MCF 10A (cell line): Measurements from ENCODE around the gene GLI2. TPM values are rescaled to one million over a fixed set of nuclear protein-coding genes. Genes with fewer than 3 reads are reported as not detected.

Source experiments
- BruUV-seq: library from RNA; stranded (reverse); fragments of 400-500 nt; replicated peaks from 2 replicates; lab custom pipeline; 2021; lab: Mats Ljungman, UMichigan
- CTCF ChIA-PET: fragments of 300-600 bp; sonication (Branson Sonifier 250); formaldehyde crosslinking; extraction: SDS; loops from one replicate; lab custom pipeline; 2021; ENCODE audit warnings: antibody characterized with exemption, inconsistent platforms; lab: Yijun Ruan, JAX
- POLR2A ChIA-PET: fragments of 300-600, 350-650 bp; sonication (Branson Sonifier 250); formaldehyde crosslinking; extraction: SDS; loops from one replicate; lab custom pipeline; 2020; ENCODE audit warnings: antibody characterized with exemption, inconsistent platforms; lab: Yijun Ruan, JAX
- DNase-seq: peaks from one replicate; pipeline ENCODE4 v3.0.0-alpha.2; 2018; ENCODE audit not compliant: unreplicated experiment
- H3K27ac Mint-ChIP-seq: one replicate; pipeline ENCODE4 v1.8.0; 2022; ENCODE audit warnings: mild to moderate bottlenecking, low read depth, mixed read lengths; ENCODE audit not compliant: unreplicated experiment
- H3K27me3 Mint-ChIP-seq: one replicate; pipeline ENCODE4 v1.8.0; 2022; ENCODE audit warnings: mixed read lengths; ENCODE audit not compliant: insufficient read depth, unreplicated experiment
- H3K36me3 Mint-ChIP-seq: one replicate; pipeline ENCODE4 v1.8.0; 2022; ENCODE audit warnings: mild to moderate bottlenecking, moderate library complexity, mixed read lengths; ENCODE audit not compliant: insufficient read depth, unreplicated experiment
- H3K4me1 Mint-ChIP-seq: one replicate; pipeline ENCODE4 v1.8.0; 2022; ENCODE audit warnings: mixed read lengths; ENCODE audit not compliant: insufficient read depth, unreplicated experiment
- H3K4me3 Mint-ChIP-seq: one replicate; pipeline ENCODE4 v1.8.0; 2022; ENCODE audit warnings: mild to moderate bottlenecking, moderate library complexity, mixed read lengths; ENCODE audit not compliant: unreplicated experiment
- H3K9me3 Mint-ChIP-seq: one replicate; pipeline ENCODE4 v1.8.0; 2022; ENCODE audit warnings: mixed read lengths; ENCODE audit not compliant: unreplicated experiment
- intact Hi-C: fragments of 100-400 bp; cut with micrococcal nuclease; formaldehyde crosslinking; loops from 2 replicates; pipeline ENCODE4 v1.14.1; 2022
- total RNA-seq: library from RNA; stranded (reverse); gene quantifications from 2 replicates; pipeline ENCODE4 v1.2.3, GENCODE V29; 2022
- TF ChIP-seq, protein P1 (sequence below): fragments of 200-600 bp; IDR thresholded peaks from one replicate; pipeline ENCODE4 v1.8.0; 2022; ENCODE audit warnings: antibody characterized with exemption, mild to moderate bottlenecking; ENCODE audit not compliant: unreplicated experiment

GLI2 gene
- total RNA-seq, 1 experiment from 2014 or later = 0.61 TPM

- no peaks in the 10 kb centered on the region for H3K27me3 Mint-ChIP-seq
- no peak overlapping the region for H3K4me3 Mint-ChIP-seq
- TF ChIP-seq, protein P1, sequence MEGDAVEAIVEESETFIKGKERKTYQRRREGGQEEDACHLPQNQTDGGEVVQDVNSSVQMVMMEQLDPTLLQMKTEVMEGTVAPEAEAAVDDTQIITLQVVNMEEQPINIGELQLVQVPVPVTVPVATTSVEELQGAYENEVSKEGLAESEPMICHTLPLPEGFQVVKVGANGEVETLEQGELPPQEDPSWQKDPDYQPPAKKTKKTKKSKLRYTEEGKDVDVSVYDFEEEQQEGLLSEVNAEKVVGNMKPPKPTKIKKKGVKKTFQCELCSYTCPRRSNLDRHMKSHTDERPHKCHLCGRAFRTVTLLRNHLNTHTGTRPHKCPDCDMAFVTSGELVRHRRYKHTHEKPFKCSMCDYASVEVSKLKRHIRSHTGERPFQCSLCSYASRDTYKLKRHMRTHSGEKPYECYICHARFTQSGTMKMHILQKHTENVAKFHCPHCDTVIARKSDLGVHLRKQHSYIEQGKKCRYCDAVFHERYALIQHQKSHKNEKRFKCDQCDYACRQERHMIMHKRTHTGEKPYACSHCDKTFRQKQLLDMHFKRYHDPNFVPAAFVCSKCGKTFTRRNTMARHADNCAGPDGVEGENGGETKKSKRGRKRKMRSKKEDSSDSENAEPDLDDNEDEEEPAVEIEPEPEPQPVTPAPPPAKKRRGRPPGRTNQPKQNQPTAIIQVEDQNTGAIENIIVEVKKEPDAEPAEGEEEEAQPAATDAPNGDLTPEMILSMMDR = no peak
- H3K9me3 Mint-ChIP-seq = peaks cover 5% of the 10 kb centered on the region
- BruUV-seq = no TSS peak
- CTCF ChIA-PET = no interaction called here
- no peak for DNase-seq
- no peak overlapping the region for H3K27ac Mint-ChIP-seq
- no peaks in the 10 kb centered on the region for H3K36me3 Mint-ChIP-seq
- intact Hi-C loops = no loop called here
- POLR2A ChIA-PET = interaction anchor here (0.7 kb wide), 1 partner anchor 21 kb away, joined by 3 read pairs; no protein-coding TSS in a partner anchor
- H3K4me1 Mint-ChIP-seq = no peaks in the 10 kb centered on the region
Measured at GRCh38 chr2:120754067-120754960, 18.6 kb downstream of the GLI2 start.

DNA sequence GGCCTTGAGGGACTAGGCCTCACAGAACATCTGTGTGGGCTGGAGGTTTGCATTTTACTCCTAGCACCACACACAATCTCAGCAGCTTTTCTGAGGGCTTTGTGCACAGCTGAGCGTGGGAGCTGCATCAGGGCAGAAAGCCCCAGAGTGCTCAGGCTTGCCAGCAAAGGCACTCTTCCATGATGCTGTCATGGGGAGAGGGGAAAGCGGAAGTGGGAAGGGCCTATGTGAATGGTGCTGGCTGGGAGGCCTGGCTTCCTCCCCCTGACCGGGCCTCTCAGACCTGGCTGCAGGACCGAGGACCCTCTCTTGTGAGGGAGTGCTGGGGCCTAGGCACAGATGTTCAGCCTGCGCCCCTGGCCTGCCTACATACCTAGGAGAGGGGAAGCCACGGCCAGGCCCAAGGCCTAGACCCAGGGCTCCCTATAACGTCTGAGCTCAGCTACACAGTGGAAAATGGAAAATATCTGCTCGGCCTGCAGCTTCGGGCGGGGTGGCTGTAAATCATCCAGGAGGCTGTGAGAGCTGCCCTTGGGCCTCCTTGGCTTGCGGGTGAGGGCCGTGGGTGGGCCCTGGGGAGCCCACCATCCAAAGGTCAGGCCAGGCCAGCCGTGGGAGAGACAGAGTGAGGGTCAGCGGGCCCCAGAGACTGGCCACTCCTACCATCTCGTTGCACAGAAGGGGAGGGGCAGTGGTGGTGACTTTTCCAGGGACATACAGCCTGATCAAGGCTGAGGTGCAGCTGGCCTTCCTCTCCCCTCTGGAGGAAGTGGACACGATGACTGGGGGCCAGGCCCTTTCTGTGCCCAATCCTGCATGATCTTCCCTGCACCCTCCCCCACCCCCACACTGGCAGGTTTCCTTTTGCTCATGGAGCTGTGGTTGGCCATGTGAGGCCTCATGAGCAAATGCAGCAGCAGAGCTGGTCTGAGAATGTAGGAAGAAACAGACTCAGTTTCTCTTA lies 22.8 kb downstream of the GLI2 start:
- Mint-ChIP-seq H3K9me3 (peaks cover 5% of the 10 kb centered on the region), H3K27ac (no peak overlapping the region), H3K36me3 (no peaks in the 10 kb centered on the region), H3K4me3 (no peak overlapping the region), H3K27me3 (no peaks in the 10 kb centered on the region), H3K4me1 (no peaks in the 10 kb centered on the region)
- BruUV-seq = no TSS peak
- ChIA-PET CTCF (interaction anchor here (0.6 kb wide), 2 partner anchors 62 to 341 kb away, joined by 3 read pairs; no protein-coding TSS in a partner anchor), POLR2A (no interaction called here)
- TF ChIP-seq, protein P1 = no peak
- DNase-seq = no peak
- intact Hi-C loops = no loop called here

DNA sequence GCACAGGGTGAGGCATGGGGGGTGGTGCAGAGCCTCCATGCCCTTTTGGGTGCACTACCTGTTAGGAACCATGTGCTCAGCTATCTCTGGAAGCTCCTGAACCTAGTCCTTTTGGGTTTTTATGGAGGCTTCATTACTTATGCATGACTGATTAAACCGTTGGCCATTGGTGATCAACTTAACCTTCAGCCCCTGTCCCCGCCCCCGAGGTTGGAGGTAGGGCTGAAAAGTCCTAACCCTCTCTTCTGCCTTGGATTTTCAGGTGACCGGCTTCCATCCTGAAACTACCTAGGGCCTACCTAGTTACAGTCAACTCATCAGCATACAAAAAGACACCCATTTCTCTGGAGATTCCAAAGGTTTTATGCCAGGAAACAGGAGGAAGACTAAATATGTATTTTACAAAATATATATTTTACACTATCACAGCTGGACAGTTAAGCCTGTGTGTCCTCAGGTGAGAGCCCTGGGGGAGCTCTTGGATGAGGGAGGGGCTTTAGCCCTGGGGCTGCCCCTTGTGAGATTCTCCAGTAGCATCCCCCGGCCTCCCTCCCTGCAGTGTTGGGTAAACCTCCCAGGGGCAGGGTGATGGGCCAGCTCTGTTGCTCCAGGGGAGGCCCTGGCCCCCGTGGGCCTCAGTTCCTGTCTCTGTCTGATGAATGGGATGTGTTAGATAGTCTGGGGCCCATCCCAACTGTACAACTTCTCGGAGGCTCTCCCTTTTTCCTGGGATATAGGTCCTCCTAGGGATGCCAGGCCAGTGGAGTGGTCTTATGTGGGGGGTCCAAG lies 24.1 kb downstream of the GLI2 start:
- no peaks in the 10 kb centered on the region for H3K27me3 Mint-ChIP-seq
- no peak overlapping the region for H3K27ac Mint-ChIP-seq
- no peaks in the 10 kb centered on the region for H3K36me3 Mint-ChIP-seq
- intact Hi-C loops = no loop called here
- H3K9me3 Mint-ChIP-seq = peaks cover 5% of the 10 kb centered on the region
- POLR2A ChIA-PET = no interaction called here
- no TSS peak for BruUV-seq
- TF ChIP-seq, protein P1 = no peak
- H3K4me3 Mint-ChIP-seq = no peak overlapping the region
- no peak for DNase-seq
- H3K4me1 Mint-ChIP-seq = no peaks in the 10 kb centered on the region
- CTCF ChIA-PET = interaction anchor here (0.5 kb wide), 1 partner anchor 176 kb away, joined by 4 read pairs; no protein-coding TSS in a partner anchor
